HG03558 (cell line): Measurements from ENCODE around the gene ZCCHC7.
"Not testable (repeated sequence)": the region's sequence is repeated elsewhere in the genome, so short reads cannot be mapped to it uniquely, and the experiment has no call there.

Experiments
- ATAC-seq: cut with Tn5 transposase; IDR thresholded peaks from one replicate; pipeline ENCODE4 v1.9.1; 2021; ENCODE audit warnings: moderate number of reproducible peaks; ENCODE audit not compliant: unreplicated experiment; ENCODE audit errors: extremely low read depth

ZCCHC7 gene

GRCh38 chr9:37119360-37119759 lies 1.0 kb upstream of the ZCCHC7 start:
- ATAC-seq, result no peak

DNA sequence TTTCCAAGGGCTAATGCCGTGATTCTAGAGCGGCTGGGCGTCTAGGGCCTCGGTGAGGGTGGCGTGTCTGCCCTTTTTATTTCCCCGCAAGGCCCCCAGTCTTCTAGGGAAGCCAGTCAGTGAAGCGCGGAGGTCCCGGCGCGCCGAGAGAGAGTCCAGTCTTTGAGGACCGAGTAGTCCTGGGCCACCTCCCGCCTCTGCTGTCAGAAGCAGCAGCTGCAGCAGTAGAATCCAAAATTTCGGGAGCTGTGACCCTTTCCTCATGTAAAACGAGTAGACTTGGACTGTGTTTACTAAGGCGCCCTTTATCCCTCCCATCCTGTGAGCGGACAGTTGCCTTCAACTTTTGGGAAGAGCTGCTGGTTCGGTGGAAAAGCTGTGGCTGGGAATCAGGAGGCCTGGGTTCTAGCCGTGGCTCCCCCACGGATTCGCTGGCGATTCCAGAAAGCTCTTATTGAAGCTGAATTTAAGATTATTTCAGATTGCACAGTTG lies 515 bp downstream of the ZCCHC7 start:
- peak; percentile 2 for ATAC-seq

- ATAC-seq, result no peak
Observed at GRCh38 chr9:37121881-37122280, 1.5 kb downstream of the ZCCHC7 start.

- ATAC-seq, result no peak
Observed at GRCh38 chr9:37126214-37126788, 5.9 kb downstream of the ZCCHC7 start.

DNA sequence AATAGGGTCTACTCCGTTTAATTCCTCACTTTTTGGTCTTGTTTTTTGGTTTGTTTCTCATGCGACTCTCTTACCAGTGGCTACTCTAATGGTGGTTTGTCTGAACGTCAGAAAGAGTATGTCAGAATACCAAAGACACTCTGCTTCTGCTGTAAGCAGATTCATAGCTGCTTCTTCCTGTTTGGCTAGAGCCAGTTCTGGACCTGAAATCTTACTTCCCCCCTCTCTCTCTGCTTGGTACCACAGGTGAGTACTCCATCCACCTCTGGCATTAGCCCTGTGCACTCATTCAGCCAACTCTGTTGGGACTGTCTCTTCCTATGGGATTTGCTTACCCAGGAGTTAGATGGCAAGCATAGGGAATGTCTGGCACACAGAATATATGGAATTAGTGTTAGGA lies 6.6 kb downstream of the ZCCHC7 start:
- no peak for ATAC-seq

DNA sequence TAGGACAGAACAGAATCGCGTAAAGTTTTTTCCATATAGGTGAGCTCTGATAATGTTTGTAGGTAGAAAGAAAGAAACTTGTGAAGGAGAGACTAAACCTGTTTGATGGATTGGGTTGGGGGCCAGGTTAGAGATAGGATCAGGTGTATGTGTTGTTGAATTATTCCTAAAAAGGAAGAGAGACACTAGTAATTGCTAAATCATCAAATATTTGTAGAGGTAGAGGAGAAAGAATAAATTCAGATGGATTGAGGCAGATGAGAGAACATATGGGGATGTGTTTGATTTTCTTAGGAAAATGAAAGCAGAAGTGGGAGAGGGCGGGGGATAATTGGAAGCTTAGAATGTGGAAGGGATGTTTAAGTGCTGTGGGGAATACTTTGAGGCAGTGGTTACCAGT lies 7.7 kb downstream of the ZCCHC7 start:
- no peak for ATAC-seq

- no peak for ATAC-seq
Observed at GRCh38 chr9:37134166-37134565, 13.8 kb downstream of the ZCCHC7 start.

GRCh38 chr9:37141015-37141414 lies 20.6 kb downstream of the ZCCHC7 start:
- ATAC-seq, result no peak

- ATAC-seq, result no peak
Observed at GRCh38 chr9:37144762-37145161, 24.4 kb downstream of the ZCCHC7 start.

- no peak for ATAC-seq
Observed at GRCh38 chr9:37146410-37146809, 26.0 kb downstream of the ZCCHC7 start.

DNA sequence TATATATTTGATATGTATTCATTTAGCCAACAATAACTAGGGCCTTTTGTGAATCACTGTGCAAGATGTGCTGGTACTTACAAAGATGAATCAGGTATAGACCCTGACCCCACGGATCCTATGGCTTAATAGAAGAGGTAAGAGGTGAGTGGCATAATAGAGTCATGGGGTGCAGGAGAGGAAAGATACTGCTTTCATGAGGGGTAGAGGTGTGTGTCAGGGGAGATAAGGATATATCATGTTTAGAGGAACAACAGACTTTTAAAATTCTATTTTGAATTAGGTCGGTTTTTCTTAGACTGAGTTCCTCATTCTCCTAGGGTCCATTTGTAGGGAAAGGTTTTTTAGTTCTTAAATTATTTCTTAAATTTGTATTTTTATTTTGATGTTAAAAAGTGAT lies 27.8 kb downstream of the ZCCHC7 start:
- no peak for ATAC-seq

GRCh38 chr9:37149666-37150308 lies 29.4 kb downstream of the ZCCHC7 start:
- no peak for ATAC-seq

DNA sequence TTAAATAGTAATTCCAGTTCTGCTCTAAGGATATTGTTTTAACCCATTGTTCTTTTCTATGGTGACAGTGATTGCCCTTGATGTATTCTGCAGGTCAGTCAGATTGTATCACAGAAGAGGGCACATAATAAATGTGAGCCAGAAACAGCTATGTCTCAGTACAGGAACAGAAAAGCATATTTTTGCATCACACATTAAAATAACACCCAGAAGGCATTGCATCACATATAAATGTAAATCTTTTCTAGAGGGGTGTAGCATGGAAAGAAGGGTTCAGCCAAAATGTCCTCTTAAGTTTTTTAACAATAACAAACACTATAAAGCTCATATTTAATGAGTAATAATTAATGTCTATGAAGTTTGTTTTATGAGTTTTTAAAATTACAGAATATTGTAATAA lies 30.0 kb downstream of the ZCCHC7 start:
- ATAC-seq, result no peak

GRCh38 chr9:37151812-37152211 lies 31.4 kb downstream of the ZCCHC7 start:
- no peak for ATAC-seq

GRCh38 chr9:37152365-37152764 lies 32.0 kb downstream of the ZCCHC7 start:
- ATAC-seq, result no peak

DNA sequence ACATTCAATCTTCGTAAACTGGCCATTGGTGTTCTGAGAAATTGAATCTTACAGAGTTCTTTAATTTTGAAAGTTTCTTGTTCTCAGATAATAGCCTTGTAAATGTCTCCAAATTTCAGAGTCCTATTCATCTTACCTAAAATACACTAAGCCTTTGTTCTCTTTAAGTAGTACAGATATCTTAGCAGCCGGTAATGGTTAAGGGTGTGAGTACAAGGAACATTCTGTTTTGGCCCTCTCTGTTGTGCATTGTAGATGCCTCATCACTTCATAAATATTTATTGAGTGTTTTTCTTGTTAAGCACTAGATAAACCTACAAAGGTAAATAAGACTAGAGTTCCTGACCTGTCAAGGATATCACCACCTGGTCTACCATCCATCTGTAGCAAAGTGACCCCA lies 35.2 kb downstream of the ZCCHC7 start:
- no peak for ATAC-seq

DNA sequence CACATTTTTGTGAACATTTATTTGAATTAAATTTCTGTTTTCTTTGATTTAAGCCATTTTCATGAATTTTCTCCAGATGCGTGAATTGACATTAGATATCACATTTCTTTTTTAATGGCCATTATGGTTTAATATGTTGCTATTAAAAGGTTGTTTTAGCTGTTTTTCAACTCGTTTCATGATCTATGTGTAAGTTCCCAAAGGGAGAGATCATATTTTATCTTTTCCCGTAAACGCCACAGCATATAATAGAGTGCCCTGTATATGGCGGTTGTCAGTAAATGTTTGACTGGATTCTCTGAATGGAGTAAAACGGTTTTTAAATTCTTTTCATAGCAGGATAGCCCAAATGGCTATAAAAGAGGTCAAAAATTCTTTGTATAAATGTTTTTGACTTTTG lies 35.8 kb downstream of the ZCCHC7 start:
- ATAC-seq, result no peak

GRCh38 chr9:37156781-37157356 lies 36.5 kb downstream of the ZCCHC7 start:
- ATAC-seq, result no peak

- ATAC-seq, result no peak
Observed at GRCh38 chr9:37157726-37158377, 37.5 kb downstream of the ZCCHC7 start.

GRCh38 chr9:37163299-37163698 lies 42.9 kb downstream of the ZCCHC7 start:
- no peak for ATAC-seq

GRCh38 chr9:37164335-37164734 lies 44.0 kb downstream of the ZCCHC7 start:
- ATAC-seq, result not testable (repeated sequence)
